ENCODE measurements around the gene EIF2B4. TPM values are rescaled to one million over a fixed set of nuclear protein-coding genes. Genes with fewer than 3 reads are reported as not detected.

The EIF2B4 gene
- total and polyA plus RNA-seq, 2 of the 8 experiments (the other 6 are each of a cell fraction or from before 2014, with no cell fraction given), result 60.0 to 63.2 TPM

- Histone ChIP-seq H3K4ac (replicated peaks; ENCODE audit: insufficient read length, low read depth, low read length) (no peak overlapping the region), H2AK5ac (ENCODE audit: low read depth, low read length) (no peak overlapping the region), H2AFZ (ENCODE audit: low read length) (no peak overlapping the region), H2BK12ac (ENCODE audit: low read depth, low read length) (no peak overlapping the region), H3K36me3 (ENCODE audit: control insufficient read depth in 2 of 4, insufficient read depth in 4 of 4, low read length in 3 of 4) (no peaks in the 10 kb centered on the region), H2BK5ac (ENCODE audit: low read depth, low read length) (no peak overlapping the region), H3K27me3 (replicated peaks in 1 of 4; ENCODE audit: control insufficient read depth in 3 of 4, extremely low read depth in 1 of 4, insufficient read depth in 3 of 4, low read length in 3 of 4) (no peaks in the 10 kb centered on the region), H2BK15ac (ENCODE audit: low read length) (no peak overlapping the region), H3K23me2 (ENCODE audit: low read depth, low read length) (no peaks in the 10 kb centered on the region), H3K4me3 (ENCODE audit: extremely low read depth in 1 of 4, insufficient read depth in 2 of 4, low read depth in 3 of 4, low read length in 4 of 4) (no peak overlapping the region), H3K79me1 (ENCODE audit: low read depth, low read length) (peaks cover 2% of the 10 kb centered on the region; the same call in 1 of the 2 replicates), H4K5ac (ENCODE audit: insufficient read length, low read depth, low read length) (no peak overlapping the region), H3K9me3 (ENCODE audit: insufficient read depth in 2 of 2, low read depth in 1 of 2, low read length in 1 of 2) (no peaks in the 10 kb centered on the region), H3K79me2 (ENCODE audit: control insufficient read depth in 1 of 2, insufficient read depth in 2 of 2, low read length in 2 of 2) (no peaks in the 10 kb centered on the region), H4K8ac (ENCODE audit: extremely low read depth, insufficient read depth, low read length) (no peak overlapping the region; the same call in 1 of the 2 replicates), H2BK20ac (ENCODE audit: low read length) (no peak overlapping the region), H3K4me2 (ENCODE audit: insufficient read depth in 1 of 2, low read depth in 2 of 2, low read length in 2 of 2) (no peak overlapping the region), H3K14ac (ENCODE audit: insufficient read length) (no peak overlapping the region), H3K4me1 (replicated peaks in 1 of 4; ENCODE audit: control insufficient read depth in 3 of 4, insufficient read depth in 4 of 4, low read length in 3 of 4) (peaks cover 0 to 2% (median 0%) of the 10 kb centered on the region in 4 experiments; a peak in 1 of 7 replicates), H3K56ac (replicated peaks; ENCODE audit: insufficient read length, low read depth, low read length) (no peak overlapping the region), H4K20me1 (replicated peaks in 1 of 2; ENCODE audit: control insufficient read depth in 1 of 2, insufficient read depth in 2 of 2, low read length in 2 of 2) (no peaks in the 10 kb centered on the region), H2BK120ac (replicated peaks; ENCODE audit: low read depth, low read length) (no peak overlapping the region), H4K91ac (replicated peaks; ENCODE audit: insufficient read length, low read length) (no peak overlapping the region), H3K18ac (ENCODE audit: extremely low read depth, low read length) (no peak overlapping the region), H3K23ac (ENCODE audit: insufficient read length) (no peak overlapping the region), H3K27ac (ENCODE audit: low read depth, low read length) (no peak overlapping the region), H3K9ac (replicated peaks in 1 of 4; ENCODE audit: extremely low read depth in 1 of 4, low read depth in 3 of 4, low read length in 3 of 4) (no peak overlapping the region)
- CTCF ChIA-PET (ENCODE audit: partially characterized antibody), result interaction anchor here (1.3 to 5.9 kb wide), 3 partner anchors 12 to 64 kb away, joined by 3 to 48 read pairs (median 10); no protein-coding TSS in a partner anchor
- DNase-seq (ENCODE audit: low read depth in 1 of 2, low spot score in 2 of 2), result no peak
- TF ChIP-seq EZH2 (IDR thresholded peaks at IDR 0.05; ENCODE audit: low read depth, low read length, severe bottlenecking), result no peak
- 74% methylated on average over 8 of the region's 8 CpGs; no CpG with 5 or more reads in 1 of the 2 experiments for WGBS, 2 experiments (ENCODE audit: extremely low coverage in 1 of 2, insufficient coverage in 1 of 2, insufficient read length in 1 of 2, insufficient replicate concordance in 2 of 2, low coverage in 1 of 2, low lambda C conversion rate in 2 of 2, missing lambda C conversion rate in 1 of 2)
- no peak for FAIRE-seq
- POLR2A ChIA-PET (ENCODE audit: partially characterized antibody), result interaction anchor here (0.6 to 2.4 kb wide), 8 partner anchors 8 to 67 kb away, joined by 3 to 13 read pairs (median 5); partner anchors contain the start of genes GTF3C2, MPV17 and ZNF513
Observed at GRCh38 chr2:27315122-27315521, 55.0 kb downstream of the EIF2B4 start.
